DND-41 (cell line): ENCODE data around the gene ANKRD28.

Source experiments
- CTCF ChIP-seq: IDR thresholded peaks from 2 replicates; pipeline ENCODE4 v1.5.1; 2012; ENCODE audit warnings: borderline replicate concordance, low read length, moderate library complexity, mild to moderate bottlenecking; ENCODE audit not compliant: poor library complexity, severe bottlenecking; ENCODE audit errors: extremely low read depth
- EZH2 ChIP-seq: IDR thresholded peaks from 3 replicates; pipeline ENCODE4 v1.6.1; 2012; ENCODE audit warnings: borderline replicate concordance, low read depth, mild to moderate bottlenecking, moderate library complexity, low read length, inconsistent platforms; ENCODE audit not compliant: severe bottlenecking

DNA sequence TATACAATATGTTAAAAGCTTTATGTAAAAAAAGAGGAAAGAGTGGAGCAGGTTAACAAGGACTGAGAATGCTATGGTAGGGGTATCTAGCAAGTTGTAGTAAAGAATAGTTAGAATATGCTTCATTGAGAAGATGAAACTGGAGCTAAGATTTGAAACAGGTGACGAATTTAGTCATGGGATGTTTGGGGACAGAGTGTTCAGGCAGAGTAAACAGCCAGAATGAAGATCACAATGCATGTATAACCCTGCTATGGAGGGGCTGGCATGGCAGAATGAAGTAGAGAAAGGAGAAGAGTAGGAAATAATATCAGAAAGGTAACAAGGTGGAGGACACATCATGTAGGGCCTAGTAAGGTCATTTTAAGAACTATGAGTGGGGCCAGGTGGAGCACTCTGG lies 124.2 kb downstream of the ANKRD28 start:
- TF ChIP-seq CTCF (no peak), EZH2 (no peak)
